ENCODE data around the gene PTGR1.

PTGR1 gene

DNA sequence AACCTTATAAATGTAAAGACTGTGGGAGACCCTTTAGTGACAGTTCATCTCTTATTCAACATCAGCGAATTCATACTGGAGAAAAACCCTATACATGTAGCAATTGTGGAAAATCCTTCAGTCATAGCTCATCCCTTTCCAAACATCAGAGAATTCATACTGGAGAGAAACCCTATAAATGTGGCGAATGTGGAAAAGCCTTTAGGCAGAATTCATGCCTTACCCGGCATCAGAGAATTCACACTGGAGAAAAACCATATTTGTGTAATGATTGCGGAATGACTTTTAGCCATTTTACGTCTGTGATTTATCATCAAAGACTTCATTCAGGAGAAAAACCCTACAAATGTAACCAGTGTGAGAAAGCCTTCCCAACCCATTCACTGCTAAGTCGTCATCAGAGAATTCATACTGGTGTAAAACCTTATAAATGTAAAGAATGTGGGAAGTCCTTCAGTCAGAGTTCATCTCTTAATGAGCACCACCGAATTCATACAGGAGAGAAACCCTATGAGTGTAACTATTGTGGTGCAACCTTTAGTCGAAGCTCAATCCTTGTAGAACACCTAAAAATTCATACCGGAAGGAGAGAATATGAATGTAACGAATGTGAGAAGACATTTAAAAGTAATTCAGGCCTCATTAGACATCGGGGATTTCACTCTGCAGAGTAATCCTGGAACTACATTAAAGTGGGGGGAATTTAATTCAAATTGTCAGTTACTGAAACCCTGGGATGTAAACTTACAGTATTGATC lies 56.8 kb downstream of the PTGR1 start:
- DNase-seq (ENCODE audit: low read depth in 1 of 2, low spot score in 1 of 2) = no peak

DNA sequence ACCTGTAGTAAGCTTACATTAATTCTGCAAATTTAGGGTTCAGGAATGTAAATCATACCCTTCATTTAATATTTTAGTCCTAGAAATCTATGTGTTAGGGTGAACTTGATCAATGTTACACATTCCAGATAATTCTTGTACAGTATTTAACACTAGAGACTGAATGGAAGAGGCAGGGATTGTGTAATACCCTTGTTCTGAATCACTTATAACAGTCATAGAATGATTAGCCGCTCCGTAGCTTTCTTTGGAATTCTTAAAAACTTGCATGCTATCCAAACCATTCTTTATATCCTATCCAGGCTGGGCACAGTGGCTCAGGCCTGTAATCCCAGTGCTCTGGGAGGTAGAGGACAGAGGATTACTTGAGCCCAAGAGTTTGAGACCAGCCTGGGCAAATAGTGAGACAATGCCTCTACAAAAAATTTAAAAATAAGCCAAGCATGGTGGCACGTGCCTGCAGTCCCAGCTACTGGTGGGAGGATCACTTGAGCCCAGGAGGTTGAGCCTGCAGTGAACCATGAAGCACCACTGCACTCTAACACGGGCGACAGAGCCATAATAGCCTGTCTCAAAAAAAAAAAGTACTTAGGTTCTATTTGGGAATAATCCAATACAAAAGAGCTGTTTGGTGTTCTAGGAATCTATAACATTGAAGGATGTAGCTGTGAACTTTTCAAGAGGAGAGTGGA lies 66.2 kb downstream of the PTGR1 start:
- DNase-seq (ENCODE audit: low read depth in 1 of 2, low spot score in 1 of 2) = no peak

DNA sequence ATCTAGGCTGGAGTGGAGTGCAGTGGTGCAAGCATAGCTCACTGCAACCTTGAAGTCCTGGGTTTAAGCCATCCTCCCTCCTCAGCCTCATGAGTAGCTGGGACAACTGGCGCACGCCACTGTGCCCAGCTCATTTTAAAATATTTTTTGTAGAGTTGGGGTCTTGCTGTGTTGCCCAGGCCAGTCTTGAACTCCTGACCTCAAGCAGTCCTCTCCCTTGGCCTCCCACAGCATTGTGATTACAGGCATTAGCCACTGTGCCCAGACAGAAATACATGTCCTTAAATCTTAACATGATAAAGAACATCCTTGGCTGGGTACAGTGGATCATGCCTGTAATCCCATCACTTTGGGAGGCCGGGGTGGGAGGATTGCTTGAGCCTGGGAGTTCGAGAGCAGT lies 67.7 kb downstream of the PTGR1 start:
- no peak for DNase-seq (ENCODE audit: low read depth in 1 of 2, low spot score in 1 of 2)

DNA sequence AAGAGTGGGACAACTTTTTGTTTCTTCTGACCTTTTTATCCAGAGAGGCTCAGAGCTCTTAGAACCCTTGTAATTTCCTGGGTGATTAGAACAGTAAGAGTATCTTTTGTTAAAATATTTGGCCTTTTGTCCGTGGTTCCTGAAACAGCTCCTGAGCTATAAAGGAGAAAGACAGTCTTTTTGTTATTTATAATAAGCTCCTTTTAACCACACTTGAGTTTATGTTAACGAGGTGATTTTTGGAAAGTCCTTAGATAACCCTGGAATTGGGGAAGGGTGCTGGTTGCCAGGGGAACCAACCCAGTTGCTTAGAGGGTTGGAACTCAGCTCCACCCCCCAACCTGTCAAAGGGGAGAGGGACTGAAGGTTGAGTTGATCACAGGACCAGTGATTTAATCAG lies 69.7 kb downstream of the PTGR1 start:
- no peak for DNase-seq (ENCODE audit: low read depth in 1 of 2, low spot score in 1 of 2)

DNA sequence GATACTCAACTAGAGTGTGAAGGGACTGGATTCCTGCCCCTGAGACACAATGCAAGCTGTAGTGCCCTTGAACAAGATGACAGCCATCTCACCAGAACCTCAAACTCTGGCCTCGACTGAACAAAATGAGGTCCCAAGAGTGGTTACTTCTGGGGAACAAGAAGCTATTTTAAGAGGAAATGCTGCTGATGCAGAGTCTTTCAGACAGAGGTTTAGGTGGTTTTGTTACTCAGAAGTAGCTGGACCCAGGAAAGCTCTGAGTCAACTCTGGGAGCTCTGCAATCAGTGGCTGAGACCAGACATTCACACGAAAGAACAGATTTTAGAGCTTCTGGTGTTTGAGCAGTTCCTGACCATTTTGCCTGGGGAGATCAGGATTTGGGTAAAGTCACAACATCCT lies 72.1 kb downstream of the PTGR1 start:
- DNase-seq (ENCODE audit: low read depth in 1 of 2, low spot score in 1 of 2) = no peak

DNA sequence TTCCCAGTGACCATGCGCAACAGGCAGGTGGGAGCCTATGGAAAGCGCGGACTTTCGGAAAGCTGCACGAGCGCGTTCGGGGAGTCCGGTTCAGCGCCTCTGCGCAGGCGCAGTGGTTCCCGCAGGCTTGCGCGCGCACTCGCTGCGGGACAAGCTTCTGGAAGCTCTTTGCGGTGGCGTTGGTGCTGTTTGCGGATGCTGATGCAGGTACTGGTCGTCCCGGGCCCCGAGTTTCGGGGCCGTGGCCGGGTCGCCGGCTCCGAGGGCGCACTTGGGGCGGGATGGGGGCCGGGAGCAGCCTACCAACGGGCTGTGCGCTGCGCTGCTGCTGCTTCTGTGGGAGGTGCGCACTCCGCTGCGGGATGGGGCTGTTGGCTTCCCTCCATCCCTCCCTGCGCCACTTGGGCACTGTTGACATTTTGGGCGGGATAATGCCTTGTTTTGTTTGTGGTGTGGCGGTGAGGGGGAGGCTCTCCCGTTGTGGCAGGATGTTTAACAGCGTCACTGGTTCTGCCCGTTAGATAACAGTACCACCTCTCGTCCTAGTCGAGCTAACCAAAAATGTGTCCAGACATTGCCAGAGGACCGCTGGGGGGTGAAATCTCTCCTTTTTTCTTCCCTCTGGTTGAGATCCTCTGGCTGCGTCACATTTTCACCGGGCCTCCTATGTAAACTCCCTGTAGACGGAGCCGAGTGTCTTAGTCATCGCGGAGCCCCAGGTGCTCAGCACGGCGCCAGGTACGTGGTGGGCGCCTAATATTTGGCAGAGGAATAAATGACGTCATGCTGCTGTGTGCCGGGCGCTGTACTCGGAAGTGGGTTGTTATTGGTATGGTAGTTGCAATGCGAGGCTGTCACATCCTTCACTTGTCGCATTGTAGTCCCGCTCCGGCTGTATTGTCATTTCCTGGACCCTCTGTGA lies 74.1 kb downstream of the PTGR1 start, which contains the start of gene ZNF483:
Gene ZNF483, plus strand, starts transcription at position 124 of the 922 bp plus-strand sequence. CDS start 2,217 bp downstream, outside the sequence.
- peak; percentile 41 to 49 for DNase-seq (ENCODE audit: low read depth in 1 of 2, low spot score in 1 of 2)

DNA sequence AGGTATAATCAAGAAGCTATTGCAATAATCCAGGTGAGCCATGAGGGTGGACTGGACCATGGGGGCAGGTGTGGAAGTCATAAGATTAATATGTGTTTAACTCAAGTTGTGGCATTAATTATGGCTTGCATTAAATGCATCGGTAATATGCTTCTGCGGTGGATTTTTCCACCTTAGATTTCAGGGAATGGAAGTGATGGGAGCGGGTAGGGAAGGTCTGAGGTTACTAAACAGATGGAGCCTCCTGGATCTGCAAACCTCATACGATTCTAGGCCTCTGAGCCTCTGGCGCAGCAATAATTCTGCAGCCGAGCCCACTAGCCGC lies 74.8 kb downstream of the PTGR1 start:
- DNase-seq (ENCODE audit: low read depth in 1 of 2, low spot score in 1 of 2) = no peak

DNA sequence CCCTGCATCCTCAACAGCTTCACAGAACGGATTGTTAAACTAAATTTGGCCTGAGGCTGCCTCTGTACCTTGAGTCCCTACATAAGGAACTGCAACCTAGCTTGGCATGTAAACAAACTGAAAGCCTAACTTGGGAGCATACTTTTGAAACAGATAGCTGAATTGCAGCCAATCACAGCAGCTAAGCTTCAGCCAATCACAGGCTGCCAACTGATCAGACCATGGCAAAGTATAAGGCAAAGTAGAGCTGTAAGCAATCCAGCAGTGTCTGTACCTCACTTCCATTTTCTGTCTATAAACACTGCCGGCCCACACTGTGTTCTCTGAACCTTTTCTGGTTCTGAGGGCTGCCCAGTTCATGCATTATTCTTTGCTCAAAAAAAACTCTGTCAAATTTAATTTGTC lies 83.4 kb downstream of the PTGR1 start:
- no peak for DNase-seq (ENCODE audit: low read depth in 1 of 2, low spot score in 1 of 2)

DNA sequence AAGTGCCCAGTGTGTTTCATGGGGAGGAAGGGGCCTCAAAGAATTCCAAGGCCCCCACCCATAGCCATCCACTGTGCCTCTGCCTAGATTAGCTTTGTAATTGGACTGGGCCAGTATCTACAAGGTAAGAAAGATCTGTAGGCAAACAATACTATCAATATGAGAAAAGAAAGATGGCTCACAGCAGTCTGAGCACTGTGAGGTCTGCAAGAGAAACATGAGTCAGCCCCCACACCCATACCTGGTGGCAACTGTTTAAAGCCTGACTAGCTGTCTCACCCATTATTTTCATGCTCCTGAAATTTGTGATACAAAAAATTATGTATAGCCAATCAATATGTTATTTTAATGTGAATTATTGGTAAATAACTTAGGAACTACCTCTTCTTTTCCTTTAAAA lies 84.5 kb downstream of the PTGR1 start:
- no peak for DNase-seq (ENCODE audit: low read depth in 1 of 2, low spot score in 1 of 2)
